Left renal pelvis (tissue), 4 donors: ENCODE data around the gene TECRL. TPM values are rescaled to one million over a fixed set of nuclear protein-coding genes. Genes with fewer than 3 reads are reported as not detected.

ENCODE experiments used
- DNase-seq, 4 donors: peaks; one replicate each; pipeline ENCODE4 v3.0.0-alpha.2; 2013; ENCODE audit warnings: low read depth in 4 of 4, low spot score in 3 of 4
- polyA plus RNA-seq, 4 donors: library from polyadenylated mRNA; unstranded; fragments of 120-200 nt; gene quantifications; one replicate each; pipeline ENCODE4 v1.2.1, GENCODE V29; 2013; ENCODE audit not compliant: insufficient read length in 4 of 4

Gene TECRL
- polyA plus RNA-seq, 4 donors = not detected

DNA sequence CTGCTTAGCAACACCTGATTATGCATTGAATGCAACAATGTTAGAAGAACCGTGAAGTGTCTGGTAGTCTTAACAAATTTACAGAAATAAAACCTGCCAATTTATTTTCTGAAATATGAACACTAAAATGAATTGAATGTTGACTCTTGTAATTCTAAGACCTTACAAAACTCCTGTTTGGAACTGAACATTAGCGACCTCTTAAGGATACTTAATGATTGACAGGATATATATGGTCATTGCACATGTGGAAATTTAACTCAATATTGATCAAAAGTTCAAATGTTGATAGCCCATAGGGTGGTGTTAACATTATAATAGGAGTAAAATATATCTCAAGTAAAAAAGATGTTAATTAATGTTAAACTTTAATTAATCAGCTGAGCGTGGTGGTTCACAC is 79.1 kb downstream of the TECRL start:
- DNase-seq = no peak

DNA sequence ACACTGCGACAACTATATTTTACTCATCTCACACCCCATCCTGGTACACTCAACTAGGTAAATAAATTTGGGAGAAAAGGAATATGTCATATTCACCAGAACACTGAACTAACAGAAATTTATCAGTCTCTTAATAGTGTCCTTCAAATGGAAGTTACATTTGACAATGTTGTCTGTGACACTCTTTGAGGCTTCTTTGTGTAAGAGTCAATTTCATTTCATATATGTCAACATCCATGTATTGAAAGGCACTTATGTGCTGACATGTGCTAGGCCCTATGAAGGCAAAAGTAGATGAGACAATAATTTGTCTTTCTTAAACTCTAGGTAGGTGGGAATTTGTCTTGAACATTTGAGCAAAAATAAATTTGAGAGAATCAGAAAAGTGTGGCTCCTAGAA is 82.0 kb downstream of the TECRL start:
- no peak for DNase-seq

GRCh38 chr4:64326507-64326906 is 82.7 kb downstream of the TECRL start:
- no peak for DNase-seq

DNA sequence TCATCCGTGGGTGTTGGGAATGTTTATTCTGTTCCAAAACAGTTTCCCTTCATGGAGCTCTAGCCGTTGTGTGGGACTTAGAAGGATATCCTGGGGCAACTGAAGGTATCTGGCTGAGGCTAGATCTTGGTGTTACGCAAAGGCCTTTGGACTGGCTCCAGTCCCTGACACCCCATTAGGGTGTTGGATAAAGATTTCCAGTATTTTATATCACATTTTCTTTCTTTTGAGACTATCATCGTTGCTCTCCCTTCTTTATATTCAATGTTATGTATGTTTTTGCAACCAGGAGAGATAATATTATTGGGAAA is 103.0 kb downstream of the TECRL start:
- no peak for DNase-seq

DNA sequence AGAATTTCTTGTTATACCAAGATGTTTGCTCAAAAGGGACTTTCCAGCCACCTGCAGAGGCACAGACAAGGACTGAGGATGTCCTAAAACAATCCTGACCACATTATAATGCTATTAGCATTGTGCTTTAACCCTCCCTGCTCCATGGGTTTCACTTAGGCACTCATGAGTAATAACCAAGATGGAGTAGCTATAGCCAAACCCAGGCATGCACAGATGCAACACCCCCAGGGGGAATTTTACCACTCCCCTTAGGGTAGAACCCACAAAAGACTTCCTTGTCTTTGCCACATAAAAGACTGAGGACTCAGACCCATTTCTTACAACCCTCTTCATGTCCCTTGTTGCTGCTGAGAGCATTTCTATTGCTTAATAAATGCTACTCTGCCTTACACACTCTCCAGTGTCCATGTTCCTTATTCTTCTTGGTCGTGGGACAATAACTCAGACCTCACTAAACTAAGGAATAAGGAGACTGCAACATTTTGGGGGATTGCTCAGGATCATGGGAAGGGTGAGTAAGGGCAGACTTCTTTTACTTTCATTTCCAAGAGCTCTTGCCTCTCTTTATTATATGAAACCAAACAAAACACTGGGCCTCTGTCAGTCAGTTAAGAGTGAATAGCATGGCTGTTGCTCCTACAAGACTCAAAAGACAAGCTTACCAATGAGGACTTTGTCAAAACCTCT is 103.5 kb downstream of the TECRL start:
- no peak for DNase-seq

DNA sequence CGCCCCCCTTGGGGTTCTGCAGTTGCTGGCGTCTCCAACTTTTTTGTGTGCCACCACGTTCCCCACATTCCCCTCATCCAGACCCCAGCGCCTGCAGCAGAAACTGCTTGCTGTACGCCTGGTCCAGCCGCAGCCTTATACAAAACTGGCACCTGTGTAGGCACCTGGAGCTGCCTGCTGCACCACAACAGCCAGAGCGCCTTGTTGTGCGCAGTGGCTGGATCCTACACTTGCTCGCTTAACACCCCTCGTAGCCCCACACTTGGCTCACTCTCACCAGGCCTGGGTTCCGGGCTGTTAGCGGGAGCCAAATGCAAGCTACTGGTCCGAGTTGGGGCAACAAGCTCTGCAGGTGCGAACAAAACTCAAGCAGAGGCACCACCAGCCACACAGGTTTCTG is 136.8 kb downstream of the TECRL start:
- no peak for DNase-seq

DNA sequence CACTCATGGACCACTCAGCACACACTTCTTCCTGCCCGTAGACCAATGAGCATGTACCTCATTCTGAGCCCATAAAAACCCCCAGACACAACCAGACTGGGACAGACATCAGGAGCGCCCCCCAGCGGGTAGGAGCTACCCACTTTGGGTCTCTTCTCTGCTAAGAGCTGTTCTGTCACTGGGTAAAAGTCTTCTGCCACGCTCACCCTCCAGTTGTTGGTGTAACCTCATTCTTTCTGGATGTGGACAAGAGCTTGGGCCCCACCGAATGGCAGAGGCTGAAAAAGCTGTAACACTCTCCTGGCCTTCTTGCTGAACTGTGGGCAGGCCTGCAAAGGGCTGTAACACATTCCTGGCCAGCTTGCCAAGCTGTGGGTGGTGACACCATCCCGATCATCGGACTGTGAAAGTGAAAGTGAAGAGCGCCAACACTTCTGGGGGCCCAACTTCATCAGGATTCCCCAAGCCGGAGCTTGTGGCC is 137.6 kb downstream of the TECRL start:
- DNase-seq = no peak

DNA sequence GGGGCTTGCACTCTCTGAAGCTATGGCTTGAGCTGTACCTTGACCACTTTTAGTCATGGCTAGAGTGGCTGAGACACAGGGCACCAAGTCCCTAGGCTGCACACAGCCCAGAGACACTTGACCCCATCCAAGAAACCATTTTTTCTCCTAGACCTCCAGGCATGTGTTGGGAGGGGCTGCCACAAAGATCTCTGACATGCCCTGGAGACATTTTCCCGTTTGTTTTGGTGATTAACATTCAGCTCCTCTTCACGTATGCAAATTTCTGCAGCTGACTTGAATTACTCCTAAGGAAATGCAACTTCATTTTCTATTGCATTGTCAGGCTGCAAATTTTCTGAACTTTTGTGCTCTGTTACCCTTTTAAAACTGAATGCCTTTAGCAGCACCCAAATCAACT is 142.6 kb downstream of the TECRL start:
- DNase-seq = no peak

DNA sequence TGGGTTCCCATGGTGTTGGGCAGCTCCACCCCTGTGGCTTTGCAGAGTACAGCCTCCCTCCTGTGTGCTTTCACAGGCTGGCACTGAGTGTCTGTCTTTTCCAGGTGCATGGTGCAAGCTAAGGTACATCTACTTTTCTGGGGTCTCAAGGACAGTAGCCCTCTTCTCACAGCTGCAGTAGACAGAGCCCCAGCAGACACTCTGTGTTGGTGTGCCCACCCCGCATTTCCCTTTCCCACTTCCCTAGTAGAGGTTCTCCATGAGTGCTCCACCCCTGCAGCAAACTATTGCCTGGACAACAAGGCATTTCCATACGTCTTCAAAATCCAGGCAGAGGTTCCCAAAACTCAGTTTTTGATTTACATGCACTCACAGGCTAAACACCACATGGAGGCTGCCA is 143.0 kb downstream of the TECRL start:
- no peak for DNase-seq

DNA sequence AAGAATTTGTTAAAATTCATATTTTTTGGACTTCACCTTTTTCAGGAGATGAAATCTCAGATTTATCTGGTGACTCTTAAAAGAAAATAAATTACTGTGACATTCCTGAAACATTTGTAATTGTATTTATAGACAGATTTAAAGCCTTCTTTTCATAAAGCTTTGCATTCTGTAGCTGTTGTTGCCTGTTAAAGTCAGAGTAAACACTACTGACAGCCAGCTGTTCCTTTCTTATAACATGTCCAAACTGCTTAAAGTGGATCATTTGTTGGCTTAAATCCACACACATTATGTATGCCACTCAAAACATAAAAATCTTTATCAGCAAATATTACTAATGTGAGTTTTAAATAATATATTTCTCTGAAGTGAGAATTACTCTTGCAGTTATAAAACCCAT is 157.5 kb downstream of the TECRL start:
- no peak for DNase-seq

- no peak for DNase-seq
These were observed 158.8 kb downstream of the TECRL start for GRCh38 chr4:64250488-64250887.

DNA sequence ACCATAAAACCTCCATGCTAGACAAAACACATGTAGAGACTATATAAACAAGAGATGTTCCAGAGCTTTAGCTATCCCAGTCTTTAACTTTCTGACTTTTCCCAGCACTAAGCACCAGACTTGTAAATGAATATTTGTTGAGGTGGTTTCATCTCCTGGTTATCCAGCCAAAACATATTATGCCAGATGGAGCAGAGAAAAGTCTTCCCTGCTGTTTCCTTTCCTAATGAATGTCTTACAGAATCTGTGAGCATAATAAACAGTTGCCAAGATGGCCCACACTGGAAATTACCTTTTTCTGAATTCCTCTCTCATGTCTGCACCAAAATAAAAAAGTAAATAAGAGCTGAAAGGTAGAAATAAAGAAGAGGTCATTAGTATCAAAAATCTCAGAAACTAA is 159.2 kb downstream of the TECRL start:
- no peak for DNase-seq

DNA sequence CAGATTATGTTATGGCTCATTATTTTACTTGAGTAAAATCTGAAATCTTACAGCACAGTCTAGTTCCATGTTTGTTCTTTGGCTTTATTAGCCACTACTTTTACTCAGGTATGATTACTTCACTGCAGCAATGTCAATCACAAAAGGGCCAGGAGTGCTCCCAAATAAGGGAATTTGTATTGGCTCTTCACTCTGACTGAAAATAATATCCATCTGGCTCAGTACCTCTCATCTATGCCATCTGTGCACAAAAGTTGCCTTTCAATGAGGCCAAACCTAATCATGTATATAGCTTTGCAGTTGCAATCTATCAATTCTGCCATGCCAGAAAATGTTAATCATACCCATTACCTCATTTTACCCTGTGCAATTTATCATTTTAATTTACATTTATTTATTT is 161.1 kb downstream of the TECRL start:
- DNase-seq = no peak

DNA sequence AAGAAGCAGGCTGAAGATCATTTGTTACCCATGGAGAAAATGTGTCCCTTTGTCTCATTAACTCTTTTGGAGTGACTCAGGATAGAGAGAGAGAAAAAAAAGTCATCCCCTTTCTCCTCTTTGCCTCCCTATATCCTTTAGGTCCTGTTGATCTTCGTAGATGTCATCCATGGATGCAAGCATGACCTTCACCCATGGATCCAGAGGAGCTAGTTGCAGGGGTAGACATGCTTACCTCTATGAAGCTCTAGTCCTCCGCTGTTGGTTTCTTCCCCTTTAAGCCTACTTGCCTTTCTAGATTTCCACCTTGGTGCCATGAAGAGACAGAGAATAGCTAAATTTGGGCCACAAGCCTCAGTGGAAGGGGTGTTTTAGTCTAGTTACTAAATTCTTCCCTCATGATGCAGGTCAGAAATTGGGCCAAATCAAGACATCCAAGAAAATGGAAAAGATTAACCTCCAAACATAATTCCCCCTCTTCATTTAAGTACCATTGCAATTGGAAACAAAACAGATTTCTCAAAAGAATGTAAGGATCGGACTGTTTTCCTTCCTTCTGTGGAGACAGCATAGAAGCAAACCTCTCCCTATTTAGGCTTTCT is 178.4 kb downstream of the TECRL start:
- DNase-seq = no peak
